MV-4-11 (cell line): ENCODE data around the gene EXPH5.
"Not testable (repeated sequence)": the region's sequence is repeated elsewhere in the genome, so short reads cannot be mapped to it uniquely, and the experiment has no call there.

Source experiments
- DNase-seq: peaks from one replicate; lab custom pipeline; 2025; lab: John Stamatoyannopoulos, UW

Gene EXPH5, protein sequence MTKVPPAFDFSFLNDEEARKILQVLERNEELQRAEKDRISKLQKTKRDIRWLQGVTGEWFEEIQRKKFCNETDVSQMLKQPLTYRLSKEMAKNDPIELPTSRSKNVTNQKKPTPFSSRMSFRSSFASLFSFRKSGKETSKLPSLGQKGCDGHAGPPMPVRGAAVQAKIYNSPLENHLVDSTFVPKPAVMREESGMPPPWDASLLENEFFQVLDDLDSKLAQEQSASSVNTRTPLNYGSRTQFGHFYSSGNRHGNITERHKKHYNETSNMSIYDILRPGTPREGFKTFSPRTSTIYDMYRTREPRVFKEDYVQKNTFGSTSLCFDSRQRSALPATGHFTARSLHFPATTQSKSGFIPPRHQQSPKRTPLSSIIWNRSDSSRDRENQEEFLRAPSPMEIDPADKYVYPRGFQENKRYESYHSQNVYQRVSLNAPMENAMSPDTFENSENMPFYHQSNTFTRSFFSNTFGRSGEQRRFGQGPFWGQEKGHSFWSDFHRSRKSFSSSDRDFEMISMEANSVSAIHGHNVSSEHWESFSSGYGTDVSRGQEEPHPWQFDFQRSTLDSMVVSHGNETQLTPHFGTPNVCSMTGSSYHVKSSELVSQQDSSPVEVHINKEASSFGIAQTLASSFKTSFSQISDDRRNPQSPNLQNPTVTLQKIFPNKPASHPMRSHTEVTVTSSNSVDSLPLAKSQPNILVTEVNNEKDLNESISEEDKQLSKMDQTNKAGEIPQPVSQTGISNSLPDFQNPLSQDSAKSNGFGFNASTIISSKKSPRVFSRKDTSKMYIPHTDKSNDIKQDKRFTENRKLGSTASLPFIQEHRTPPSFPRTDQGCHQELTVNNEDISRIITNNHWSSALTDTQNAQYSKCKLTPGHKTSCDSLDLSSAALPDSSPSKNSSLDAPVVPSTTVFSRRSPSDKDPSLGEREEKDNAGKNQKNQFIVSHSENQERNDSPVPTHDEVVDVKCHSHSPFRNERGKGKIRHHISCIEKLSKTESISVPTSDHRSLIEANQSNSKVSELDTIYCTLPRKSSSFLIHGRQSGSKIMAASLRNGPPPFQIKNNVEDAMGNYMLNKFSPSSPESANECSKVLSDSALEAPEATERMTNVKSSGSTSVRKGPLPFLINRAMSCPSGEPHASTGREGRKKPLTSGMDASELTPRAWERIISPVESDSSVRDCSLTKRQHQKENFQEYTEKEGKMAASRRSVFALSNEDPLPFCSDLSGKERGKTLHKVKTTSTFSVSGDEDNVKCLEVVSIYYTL (N-terminal part only)

DNA sequence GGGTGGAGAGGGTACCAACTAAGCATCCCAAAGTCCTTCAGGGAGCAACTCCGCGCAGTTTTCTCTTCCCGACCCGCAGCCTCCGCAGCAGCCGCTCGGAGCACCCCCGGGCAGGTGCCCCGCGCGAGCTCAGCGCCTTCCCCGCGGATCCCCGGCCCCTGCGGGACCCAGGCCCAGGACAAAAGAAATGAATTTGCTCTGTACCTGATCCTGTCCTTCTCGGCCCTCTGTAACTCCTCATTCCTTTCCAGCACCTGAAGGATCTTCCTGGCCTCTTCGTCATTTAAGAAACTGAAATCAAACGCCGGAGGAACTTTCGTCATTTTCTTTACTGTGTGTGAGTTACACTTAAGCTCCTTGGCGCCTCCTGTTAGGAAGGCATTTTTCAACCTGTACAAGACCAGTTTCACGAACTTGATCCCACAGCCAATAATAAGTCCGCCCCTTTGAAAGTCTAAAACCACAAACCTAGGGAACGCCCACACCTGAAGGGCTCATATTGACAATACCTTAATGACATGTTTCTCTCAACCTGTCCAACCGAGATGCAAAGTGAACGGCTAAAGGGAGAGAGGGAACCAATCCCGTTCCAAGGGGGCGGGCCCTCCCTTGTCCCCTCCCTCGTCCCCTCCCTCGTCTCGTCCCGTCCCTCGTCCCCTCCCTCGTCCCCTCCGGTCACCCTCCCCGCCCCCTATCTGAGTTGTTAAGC is at the start of gene EXPH5:
Gene EXPH5 (minus strand): TSS at position 555 of the 709 bp plus-strand sequence. CDS start 232 bp downstream, at position 323.
- peak; percentile 66 for DNase-seq

DNA sequence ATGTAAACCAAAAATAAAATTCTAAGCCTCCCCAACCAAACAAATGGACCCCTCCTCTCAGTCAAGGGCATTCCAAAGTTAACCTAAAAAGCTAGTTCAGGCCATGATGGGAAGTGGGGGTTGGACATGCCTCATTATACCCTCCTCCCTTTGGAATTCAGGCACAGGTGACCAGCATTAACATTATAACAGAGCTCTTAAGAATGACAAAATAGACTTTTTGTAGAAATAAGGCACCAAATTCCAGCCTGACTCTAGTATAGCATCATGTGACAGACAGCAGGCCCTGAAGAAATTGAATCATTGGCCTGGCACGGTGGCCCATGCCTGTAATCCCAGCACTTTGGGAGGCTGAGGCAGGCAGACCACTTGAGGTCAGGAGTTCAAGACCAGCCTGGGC is 48.2 kb upstream of the EXPH5 start:
- not testable (repeated sequence) for DNase-seq

DNA sequence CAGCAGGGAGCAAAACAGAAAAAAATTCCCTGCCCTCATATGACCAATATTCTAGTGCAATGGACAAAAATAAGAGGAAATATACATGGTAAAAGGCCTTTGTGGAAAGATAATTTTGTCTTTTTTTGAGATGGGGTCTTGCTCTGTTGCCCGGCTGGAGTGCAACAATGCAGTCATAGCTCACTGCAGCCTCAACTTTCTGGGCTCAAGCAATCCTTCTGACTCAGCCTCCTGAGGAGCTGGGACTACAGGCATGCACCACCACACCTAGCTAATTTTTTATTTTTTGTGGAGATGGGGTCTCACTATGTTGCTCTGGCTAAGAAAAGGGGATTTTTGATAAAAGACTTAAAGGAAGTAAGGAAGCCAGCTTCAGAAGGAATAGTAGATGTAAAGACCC is 45.6 kb upstream of the EXPH5 start:
- DNase-seq = no peak

DNA sequence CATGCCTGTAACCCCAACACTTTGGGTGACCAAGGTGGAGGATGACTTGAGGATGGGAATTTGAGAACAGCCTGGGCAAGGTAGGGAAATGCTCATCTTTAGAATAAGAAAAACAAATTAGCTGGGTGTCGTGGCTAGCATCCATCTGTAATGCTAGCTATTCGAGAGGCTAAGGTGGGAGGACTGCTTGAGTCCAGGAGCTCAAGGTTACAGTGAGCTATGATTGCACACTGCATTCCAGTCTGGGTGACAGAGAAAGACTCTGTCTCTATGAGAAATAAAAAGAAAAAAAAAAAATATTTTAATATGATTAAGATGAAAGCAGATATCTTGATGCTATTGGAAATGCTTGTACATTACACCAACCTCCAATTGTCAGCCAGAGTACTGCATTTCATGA is 42.7 kb upstream of the EXPH5 start:
- DNase-seq = no peak

DNA sequence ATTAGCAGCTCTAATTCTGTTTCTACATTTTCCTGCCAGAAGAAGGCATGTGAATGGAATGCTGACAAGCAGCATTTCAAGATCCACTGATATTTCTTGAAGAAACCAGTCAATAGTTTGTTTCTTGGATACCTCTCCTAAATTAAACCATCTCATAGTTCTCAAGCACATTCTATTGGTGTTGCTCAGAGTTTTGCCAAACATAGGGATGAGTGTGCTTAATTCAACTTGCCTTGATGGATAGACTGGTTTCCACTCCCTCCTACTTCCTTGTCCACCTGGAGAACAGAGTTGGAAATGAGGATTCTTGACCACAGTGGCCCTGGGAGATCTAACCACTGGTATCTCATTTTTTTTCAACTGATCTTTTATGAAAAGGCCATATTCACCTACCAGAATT is 41.5 kb upstream of the EXPH5 start:
- no peak for DNase-seq

DNA sequence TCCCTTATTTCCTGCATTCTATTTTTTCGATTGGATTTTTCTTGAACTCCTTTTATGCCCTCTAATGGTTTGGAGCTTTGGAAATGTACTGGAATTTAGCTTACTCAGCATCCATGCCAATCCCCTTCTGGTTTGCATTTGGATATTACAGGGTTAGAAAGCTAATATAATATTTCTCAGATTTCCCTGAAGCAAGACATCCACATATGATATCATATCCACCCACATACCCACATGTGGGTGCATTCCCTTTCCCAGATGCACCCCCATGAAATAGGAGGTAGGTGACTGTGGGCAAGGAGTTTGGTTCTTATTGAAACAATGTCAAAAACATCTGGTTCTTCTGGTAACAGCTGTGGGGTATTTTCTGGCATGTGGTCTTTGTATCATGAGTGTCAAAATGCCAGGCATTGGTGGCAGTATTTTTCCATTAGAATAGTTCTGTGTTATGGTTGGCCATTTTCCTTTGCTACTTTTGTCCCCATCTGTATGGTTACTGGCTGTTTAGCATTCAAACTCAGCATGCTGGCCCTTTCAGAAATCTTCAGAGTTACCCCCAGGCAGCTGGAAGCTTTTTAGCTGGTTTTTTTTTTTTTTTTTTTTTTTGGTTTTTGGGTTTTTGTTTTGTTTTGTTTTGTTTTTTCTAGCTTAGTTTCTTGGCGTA is 38.6 kb upstream of the EXPH5 start:
- no peak for DNase-seq

DNA sequence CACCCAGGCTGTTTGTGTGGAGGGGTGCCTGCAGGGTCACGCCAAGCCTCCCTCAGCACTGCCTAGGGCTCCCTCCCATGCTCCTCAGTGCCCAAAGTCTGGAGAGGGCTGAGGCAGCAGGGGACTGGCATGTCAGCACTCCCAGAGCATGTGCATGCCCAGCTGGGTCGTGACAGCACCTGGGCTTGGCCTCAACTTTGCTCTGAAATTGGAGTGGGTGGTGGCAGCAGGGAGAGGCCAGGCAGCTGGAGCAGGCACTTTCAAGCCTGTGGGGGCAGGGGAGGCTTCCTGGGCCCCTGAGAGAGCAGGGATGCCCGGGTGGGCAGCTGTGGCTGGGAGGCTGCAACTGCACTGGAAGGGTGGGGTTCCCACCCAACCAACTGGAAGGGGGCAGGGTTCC is 35.7 kb upstream of the EXPH5 start:
- no peak for DNase-seq

DNA sequence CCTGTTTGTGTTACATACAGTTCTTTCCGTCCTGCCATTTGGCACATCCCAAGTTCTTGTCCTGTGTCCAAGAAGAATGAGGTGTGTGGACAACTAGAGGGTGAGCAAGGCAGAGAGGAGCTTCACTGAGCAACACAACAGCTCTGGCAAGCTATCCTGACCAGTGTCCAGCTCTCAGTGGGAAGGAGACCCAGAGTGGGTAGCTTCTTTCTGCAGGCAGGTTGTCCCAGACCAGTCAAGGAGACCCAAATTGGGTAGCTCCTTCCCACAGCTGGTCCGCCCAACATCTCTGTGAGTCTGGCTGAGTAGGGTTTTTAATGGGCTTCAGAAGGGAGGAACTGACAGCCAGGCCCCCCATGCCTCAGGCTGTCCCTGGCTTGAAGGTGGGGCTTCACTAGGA is 35.2 kb upstream of the EXPH5 start:
- DNase-seq = no peak

DNA sequence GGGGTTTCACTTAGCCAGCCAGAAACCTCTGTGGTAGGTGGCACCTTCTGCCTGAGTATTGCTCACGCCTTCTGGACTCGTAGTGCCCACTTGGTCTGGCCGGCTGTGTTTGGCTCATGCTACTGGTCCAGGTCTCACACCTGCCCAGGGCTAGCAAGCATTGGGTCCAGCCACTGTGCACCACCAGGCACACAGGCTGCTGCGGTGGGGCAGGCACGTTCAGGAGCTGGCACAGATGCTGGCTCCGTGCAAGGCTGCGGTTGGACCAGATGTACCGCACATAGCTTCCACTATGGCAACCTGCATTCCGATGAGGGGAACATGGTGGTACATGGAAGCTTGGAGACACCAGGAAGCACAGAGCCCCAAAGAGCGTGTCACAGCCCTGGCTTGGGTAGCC is 34.8 kb upstream of the EXPH5 start:
- no peak for DNase-seq

DNA sequence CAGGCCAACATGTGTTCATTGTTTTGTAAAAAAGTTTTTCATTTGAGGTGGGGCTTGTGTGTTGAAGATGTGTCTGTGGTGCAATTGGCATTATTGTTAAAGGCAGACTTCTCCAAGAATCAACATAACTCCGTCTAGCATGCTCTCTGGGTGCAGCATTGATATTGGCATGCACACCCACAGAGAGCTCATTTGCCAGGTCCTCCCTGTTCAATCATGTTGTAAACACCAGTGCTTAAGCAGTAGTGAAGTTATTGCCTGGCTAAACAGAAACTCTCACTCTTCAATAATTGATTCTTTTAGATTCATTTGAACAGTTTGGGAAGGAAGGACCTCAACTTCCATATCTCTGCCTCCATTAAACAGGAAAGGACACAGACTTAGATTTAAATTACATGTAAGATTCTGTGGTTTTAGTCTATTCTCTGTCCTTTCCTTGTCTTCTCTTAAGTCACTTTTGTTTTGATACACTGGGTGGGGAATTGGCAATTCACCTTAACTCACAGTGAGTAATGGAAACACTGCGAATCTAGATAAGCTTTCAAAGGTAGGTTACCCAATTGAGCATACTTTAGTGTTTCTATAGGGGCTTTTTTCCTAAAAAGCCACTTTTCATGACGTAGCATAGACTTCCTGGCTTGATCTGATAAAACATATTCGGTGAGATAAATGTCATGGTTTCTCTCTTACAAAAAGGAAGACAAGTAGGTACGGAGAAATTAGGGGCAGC is 30.8 kb upstream of the EXPH5 start:
- no peak for DNase-seq

DNA sequence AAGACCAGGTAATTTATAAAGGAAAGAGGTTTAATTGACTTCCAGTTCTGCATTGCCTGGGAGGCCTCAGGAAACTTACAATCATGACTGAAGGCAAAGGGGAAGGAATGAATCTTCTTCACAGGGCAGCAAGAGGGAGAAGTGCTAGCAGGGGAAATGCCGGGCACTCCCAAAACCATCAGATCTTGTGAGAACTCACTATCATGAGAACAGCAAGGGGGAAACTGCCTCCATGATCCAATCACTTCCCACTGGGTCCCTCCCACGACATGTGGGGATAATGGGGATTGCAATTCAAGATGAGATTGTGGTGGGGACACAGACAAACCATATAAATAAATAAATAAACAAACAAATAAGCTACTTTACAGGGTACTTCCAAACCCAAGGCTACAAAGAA is 28.8 kb upstream of the EXPH5 start:
- DNase-seq = peak; percentile 17

DNA sequence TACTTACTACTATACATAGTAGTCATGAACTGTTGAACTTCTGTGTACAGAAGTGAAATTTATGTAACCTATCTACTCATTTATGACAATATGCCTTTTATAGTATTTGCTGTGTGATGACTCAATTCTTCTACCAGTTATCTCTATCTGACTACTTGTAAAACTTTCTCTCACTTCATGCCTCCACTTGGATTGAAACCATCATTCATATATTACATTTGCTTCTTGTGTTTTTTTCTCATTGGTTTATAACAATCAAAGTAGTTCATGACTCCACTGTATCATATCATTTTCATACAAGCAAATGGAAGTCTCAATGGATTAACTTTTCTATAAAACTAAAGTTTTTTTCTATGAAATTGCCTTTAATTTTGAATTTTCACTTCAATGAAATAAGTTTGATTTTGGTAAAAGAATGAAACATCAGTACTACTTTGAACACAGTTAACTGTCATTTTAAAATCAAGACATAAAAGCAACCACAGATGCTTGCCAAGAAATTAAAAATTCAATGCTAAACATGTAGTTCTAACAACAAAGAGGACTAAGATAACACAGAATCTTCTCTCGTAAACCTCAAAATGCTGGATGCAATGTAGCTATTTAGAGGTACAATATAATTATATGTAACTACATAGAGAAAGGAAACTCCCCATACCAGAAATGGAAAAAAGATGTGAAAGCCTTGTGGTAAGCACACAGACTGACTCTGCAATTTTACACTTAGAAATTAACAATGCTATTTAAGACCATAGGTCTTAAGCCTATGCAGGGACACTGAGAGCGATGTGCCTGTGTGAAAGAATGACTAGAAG is 27.6 kb upstream of the EXPH5 start:
- DNase-seq = peak; percentile 73

DNA sequence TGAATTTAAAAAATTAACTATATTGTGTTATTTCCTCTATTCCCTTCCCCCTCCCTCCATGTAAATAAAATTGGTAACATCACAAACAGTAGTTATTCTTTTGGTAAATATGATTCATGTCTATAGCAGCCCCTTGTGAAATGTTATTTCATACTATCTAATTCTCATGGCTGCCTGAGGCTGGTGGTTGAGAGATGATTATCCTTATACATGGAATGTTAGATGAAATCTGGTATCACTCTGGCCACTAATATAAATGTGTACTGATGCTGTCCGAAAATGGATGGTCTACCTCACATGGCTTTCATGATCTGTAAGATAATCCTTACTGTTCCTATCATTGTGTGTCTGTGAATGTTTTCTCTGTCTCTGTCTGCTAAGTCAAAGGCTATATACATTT is 25.0 kb upstream of the EXPH5 start:
- DNase-seq = no peak

DNA sequence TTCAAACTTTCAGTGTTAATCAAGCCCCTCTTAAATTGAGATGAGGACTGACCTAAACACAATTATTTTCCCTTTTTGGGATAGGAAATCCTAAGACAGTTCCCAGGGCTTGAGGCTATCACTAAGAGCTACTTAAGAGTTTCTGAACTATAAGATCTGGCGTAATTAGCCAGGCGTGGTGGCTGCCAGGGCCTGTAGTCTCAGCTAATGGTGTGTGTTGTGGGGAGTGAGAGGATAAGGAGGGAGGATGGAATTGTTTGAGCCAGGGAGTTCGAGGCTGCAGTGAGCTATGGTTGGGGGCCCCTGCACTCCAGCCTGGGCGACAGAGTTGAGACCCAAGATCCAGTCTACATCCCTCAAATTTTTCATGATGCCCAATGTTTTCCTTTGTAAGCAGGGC is 23.5 kb upstream of the EXPH5 start:
- DNase-seq = no peak

DNA sequence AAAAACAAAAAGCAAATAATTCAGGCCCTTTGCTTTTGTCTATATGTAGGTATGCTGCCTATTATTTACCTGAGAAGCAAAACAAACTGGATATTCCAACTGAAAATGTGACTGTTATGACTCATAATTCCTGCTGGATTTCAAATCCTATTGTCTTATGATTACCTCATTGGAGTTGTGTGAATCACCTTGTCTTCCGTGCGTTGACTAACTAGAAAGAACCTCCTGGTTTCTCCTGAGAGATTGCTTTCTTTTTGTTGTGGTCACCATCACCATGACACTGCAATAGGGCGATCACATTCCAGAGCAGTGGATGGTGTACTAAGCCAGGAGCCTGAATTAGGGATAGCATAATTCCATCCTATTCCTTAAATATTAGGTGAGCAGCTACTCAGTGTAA is 23.0 kb upstream of the EXPH5 start:
- DNase-seq = no peak

DNA sequence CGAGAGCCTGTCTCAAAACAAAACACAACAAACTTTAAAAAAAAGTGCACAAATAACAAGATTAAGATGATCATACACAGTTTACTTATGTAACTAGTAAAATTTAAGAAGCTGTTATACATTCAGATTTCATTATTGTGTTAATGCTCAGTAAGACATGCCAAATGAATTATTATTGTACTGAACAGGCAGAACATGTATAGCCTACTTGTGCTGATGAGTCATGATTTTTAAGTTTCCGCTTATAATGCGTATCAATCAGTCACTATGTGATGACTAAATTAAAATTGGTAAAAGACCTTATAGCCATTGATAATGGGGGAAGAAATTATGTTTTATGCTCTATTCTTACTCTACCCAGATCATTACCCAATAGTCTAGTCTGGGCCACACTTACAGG is 20.5 kb upstream of the EXPH5 start:
- DNase-seq = no peak

DNA sequence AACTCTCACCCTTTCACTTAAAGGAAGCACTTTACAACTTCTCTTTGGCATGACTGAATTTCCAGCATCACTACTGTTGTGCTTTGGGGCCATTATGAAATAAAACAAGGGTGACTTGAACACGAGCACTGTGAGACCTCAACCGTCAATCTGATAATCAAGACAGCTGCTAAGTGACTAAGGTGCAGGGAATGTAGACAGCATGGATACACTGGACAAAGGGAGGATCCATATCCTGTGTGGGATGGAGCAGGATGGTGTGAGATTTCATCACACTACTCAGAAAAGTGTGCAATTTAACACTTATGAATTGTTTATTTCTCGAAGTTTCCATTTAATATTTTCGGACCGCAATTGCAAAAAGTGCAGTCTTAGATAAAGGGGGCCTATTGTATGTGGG is 16.1 kb upstream of the EXPH5 start:
- DNase-seq = no peak

DNA sequence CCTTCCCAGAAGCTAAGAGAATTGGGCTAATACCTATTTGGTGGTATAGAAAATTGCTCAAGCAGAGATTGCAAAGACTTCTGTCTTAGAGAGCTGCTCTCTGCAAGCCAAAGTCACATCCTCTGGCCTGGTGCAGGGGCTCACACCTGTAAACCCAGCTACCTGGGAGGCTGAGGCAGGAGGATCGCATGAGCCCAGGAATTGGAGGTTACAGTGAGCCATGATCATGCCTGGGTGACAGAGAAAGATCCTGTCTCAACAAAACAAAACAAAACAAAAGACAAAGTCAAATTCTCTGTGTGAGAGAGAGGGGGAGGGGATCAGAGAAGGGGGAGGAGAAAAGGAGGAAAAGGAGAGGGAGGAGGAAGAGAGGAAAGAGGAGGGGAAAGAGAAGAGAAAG is 15.0 kb upstream of the EXPH5 start:
- DNase-seq = no peak

DNA sequence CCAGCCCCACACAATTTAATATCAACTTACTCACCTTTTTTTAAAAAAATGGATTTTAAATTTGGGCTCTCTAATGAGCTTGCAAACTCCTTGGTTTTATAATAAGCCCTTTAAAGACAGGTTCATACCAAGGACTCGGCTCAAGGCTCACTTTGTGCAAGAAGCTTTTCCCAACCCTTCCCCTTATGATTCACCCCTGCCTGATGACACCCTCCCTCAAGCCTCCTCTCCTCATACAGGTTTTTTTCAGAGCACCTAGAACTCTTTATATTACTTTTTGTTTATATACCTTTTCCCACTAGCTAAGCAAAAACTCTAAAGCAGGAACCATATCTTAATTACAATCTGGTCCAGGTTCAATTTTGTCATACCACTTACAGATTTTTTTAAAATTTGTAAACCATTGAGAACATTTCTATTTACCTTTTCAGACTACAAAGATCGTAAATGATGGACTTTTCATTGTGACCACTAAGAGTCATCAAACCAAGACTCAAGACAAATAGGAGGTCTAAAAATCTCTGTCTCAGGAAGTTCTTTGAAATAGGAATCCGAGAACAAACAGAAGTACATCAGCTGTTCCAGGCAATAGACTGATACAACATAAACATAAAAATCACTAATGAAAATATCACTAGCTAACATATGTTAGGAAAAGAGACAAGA is 13.1 kb upstream of the EXPH5 start:
- no peak for DNase-seq
